Kidney (tissue), 14 donors: Measurements from ENCODE around the gene DPP9. TPM values are rescaled to one million over a fixed set of nuclear protein-coding genes. Genes with fewer than 3 reads are reported as not detected.

ENCODE experiments used
- DNase-seq, 5 donors: peaks; one replicate each; pipeline ENCODE4 v3.0.0-alpha.2; 2013 to 2020
- FAIRE-seq: peaks from 2 replicates; lab custom pipeline; 2012; peaks lifted over from hg19 to GRCh38; lab: Jason Lieb, UNC
- H3K27ac ChIP-seq, 2 donors: one replicate each; pipeline ENCODE4 v1.7.0; 2013; ENCODE audit warnings: low read depth in 2 of 2, low read length in 2 of 2, inconsistent platforms in 1 of 2
- H3K27me3 ChIP-seq: one replicate; pipeline ENCODE4 v1.7.1; 2013; ENCODE audit warnings: low read length, inconsistent platforms; ENCODE audit not compliant: control insufficient read depth, insufficient read depth
- H3K36me3 ChIP-seq, 3 donors: one replicate each; pipeline versions ENCODE4 v1.7.0 to v1.7.1; 2013; ENCODE audit warnings: low read length in 3 of 3, control low read depth in 1 of 3, inconsistent platforms in 1 of 3; ENCODE audit not compliant: insufficient read depth in 3 of 3, control insufficient read depth in 2 of 3
- H3K4me1 ChIP-seq, 3 donors: one replicate each; pipeline versions ENCODE4 v1.7.0 to v1.7.1; 2013; ENCODE audit warnings: low read length in 3 of 3, inconsistent platforms in 1 of 3, low read depth in 1 of 3; ENCODE audit not compliant: control insufficient read depth in 2 of 3, insufficient read depth in 2 of 3
- H3K4me3 ChIP-seq, 3 donors: one replicate each; pipeline versions ENCODE4 v1.7.0 to v1.8.1; 2013; ENCODE audit warnings: low read length in 3 of 3, control low read depth in 1 of 3, inconsistent platforms in 1 of 3
- H3K9ac ChIP-seq, 3 donors: one replicate each; pipeline versions ENCODE4 v1.7.0 to v1.7.1; 2013; ENCODE audit warnings: low read length in 3 of 3, control low read depth in 1 of 3, inconsistent platforms in 1 of 3
- H3K9me3 ChIP-seq, 3 donors: one replicate each; pipeline versions ENCODE4 v1.7.0 to v1.7.1; 2013; ENCODE audit warnings: low read length in 3 of 3, control low read depth in 1 of 3, inconsistent platforms in 1 of 3; ENCODE audit not compliant: control insufficient read depth in 2 of 3, insufficient read depth in 1 of 3
- CTCF ChIP-seq: IDR thresholded peaks from 3 replicates; pipeline ENCODE4 v1.5.1; 2012; ENCODE audit warnings: mild to moderate bottlenecking, moderate library complexity, borderline replicate concordance; ENCODE audit not compliant: insufficient read depth; ENCODE audit errors: extremely low read depth
- intact Hi-C: fragments of 100-400 bp; cut with DNase I; formaldehyde crosslinking; loops from one replicate; pipeline ENCODE4 v1.11.1; 2022
- polyA plus RNA-seq: library from polyadenylated mRNA; stranded (reverse); fragments of 350-450 nt; fragmentation: Illumina TruSeq; extraction: RNeasy Lipid Tissue Mini Kit (QIAGEN cat#74804); gene quantifications from one replicate; pipeline ENCODE4 v1.2.3, GENCODE V29; 2014; ENCODE audit warnings: low read depth, low replicate concordance; ENCODE audit not compliant: insufficient read depth
- total RNA-seq: library from RNA; stranded (reverse); fragmentation: NEBNext Ultra II Directional; extraction: Animal tissue kit (Norgen Biotek cat#: 25700); gene quantifications from one replicate; pipeline ENCODE4 v1.2.1, GENCODE V29; 2021
- donor health status: control.
- donor health status: control.
- donor health status: control.
- donor health status: control.
- donor health status: control.
- donor health status: DM: yes; HTN: yes; CAD: no.
- donor health status: Normal renal cell carcinoma (clear cell type).

The DPP9 gene
- total and polyA plus RNA-seq, 2 donors from 2014 or later: 14.0 to 61.9 TPM

DNA sequence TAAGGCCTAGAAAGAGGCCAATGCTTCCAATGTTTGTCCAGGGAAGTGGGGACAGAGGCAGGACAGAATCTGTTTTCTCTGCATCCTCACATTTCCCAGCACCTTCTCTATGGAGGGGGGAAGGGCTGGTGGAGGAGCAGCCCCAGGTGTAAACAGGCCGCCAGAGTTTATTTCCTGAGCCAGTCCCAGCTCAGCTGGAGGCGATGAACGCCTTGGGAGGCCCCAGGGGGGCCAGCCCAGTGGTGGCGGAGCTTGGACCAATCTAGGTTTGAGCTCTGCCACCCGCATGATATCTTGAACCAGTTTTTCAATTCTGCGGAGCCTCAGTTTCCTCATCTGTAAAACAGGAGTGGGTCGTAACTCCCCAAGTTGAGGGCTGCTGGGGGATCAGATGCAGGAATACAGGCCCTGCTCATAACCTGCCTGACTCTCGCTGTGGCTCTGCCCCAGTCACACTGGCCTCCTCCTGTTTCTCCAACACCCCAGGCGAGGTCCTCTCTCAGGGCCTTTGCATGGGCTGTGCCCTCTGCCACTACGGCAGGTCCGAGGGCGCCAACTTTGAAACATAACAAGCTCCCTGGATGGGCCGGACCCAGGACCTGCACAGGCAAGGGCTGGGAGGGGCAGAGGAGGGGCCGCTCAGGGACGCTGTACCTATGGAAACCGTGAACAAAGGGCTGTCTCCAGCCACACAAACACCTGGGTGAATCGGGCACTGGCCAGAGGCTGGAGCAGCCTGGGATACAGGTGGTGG, 83.2 kb downstream of the DPP9 start:
- Histone ChIP-seq H3K9ac (peak overlapping the region in 2 of 3 donors; percentile 54 to 82), H3K9me3 (no peaks in the 10 kb centered on the region), H3K27me3 (no peaks in the 10 kb centered on the region), H3K4me1 (peaks cover 0 to 22% (median 4%) of the 10 kb centered on the region in 3 donors), H3K27ac (peak overlapping the region; percentile 3 to 9), H3K4me3 (peak overlapping the region in 2 of 3 donors; percentile 79 to 87), H3K36me3 (no peaks in the 10 kb centered on the region)
- intact Hi-C loops: no loop called here
- FAIRE-seq: no peak
- peak in 2 of 5 donors; percentile 68 to 71 for DNase-seq
- TF ChIP-seq CTCF: no peak

- no peak for TF ChIP-seq CTCF
- H3K9me3 ChIP-seq: no peaks in the 10 kb centered on the region
- no peaks in the 10 kb centered on the region for H3K27me3 ChIP-seq
- H3K4me3 ChIP-seq: peak overlapping the region; percentile 65 to 87 (median 79)
- H3K9ac ChIP-seq: peak overlapping the region; percentile 48 to 82 (median 54)
- DNase-seq: peak in 3 of 5 donors; percentile 39 to 82 (median 82)
- no peaks in the 10 kb centered on the region for H3K36me3 ChIP-seq
- intact Hi-C loops: loop anchor here (10.0 kb wide), 1 partner anchor 75 kb away; no protein-coding TSS in a partner anchor
- H3K4me1 ChIP-seq: peaks cover 0 to 22% (median 4%) of the 10 kb centered on the region in 3 donors
- H3K27ac ChIP-seq: peak overlapping the region; percentile 3 to 77
- no peak for FAIRE-seq
Observed at GRCh38 chr19:4639531-4640246, 84.0 kb downstream of the DPP9 start.

- TF ChIP-seq CTCF: no peak
- H3K27me3 ChIP-seq: no peaks in the 10 kb centered on the region
- no peaks in the 10 kb centered on the region for H3K9me3 ChIP-seq
- peak within 1 kb of the TSS; percentile 65 to 87 (median 79) for H3K4me3 ChIP-seq
- peaks cover 0 to 22% (median 4%) of the 10 kb centered on the region in 3 donors for H3K4me1 ChIP-seq
- no peak for FAIRE-seq
- peak; percentile 98 to 99 (median 99) for DNase-seq
- intact Hi-C loops: loop anchor here (10.0 kb wide), 1 partner anchor 74 kb away; no protein-coding TSS in a partner anchor
- H3K36me3 ChIP-seq: no peaks in the 10 kb centered on the region
- peak within 1 kb of the TSS; percentile 48 to 82 (median 54) for H3K9ac ChIP-seq
- H3K27ac ChIP-seq: peak within 1 kb of the TSS; percentile 74 to 77
Observed at GRCh38 chr19:4638828-4639530, 84.7 kb downstream of the DPP9 start, which contains the start of gene TNFAIP8L1. Gene TNFAIP8L1, plus strand, starts transcription at chr19:4639516. Its CDS starts 12,354 bp downstream, at chr19:4651870.
